A549 (cell line): ENCODE results near the gene FAM240A. TPM values are rescaled to one million over a fixed set of nuclear protein-coding genes. Genes with fewer than 3 reads are reported as not detected.

Source experiments
- ATAC-seq, 2 experiments: fragments of 200-7000 bp in 1 of 2; fragments of >200 bp in 1 of 2; cut with Nextera tagmentation in 1 of 2; cut with Tn5 transposase in 1 of 2; 3 replicates each; pipeline versions ENCODE4 v1.8.0 to v1.9.1; 2018 to 2020; ENCODE audit warnings: mild to moderate bottlenecking in 1 of 2, moderate library complexity in 1 of 2
- CTCF ChIA-PET: fragments of 300-600 bp; sonication (Branson Sonifier 250); formaldehyde crosslinking; extraction: SDS; loops from one replicate; lab custom pipeline; 2021; ENCODE audit warnings: antibody characterized with exemption, inconsistent platforms; lab: Yijun Ruan, JAX
- POLR2A ChIA-PET: fragments of 350-600 bp; formaldehyde crosslinking; extraction: SDS; loops from one replicate; lab custom pipeline; 2021; ENCODE audit warnings: antibody characterized with exemption, inconsistent platforms; lab: Yijun Ruan, JAX
- DNase-seq, 2 experiments: peaks; one replicate each; pipeline versions ENCODE4 v3.0.0 to v3.0.0-alpha.2; 2011 to 2016; ENCODE audit warnings: low read depth in 1 of 2, low spot score in 1 of 2
- FAIRE-seq: peaks from 2 replicates; lab custom pipeline; 2011; peaks lifted over from hg19 to GRCh38; lab: Jason Lieb, UNC
- H3K27ac ChIP-seq, 2 experiments: fragments of >200 bp; sonication (Bioruptor Twin); formaldehyde crosslinking; 3 replicates each; pipeline ENCODE4 v1.5.1; 2016 to 2017
- H3K4me1 ChIP-seq: fragments of >200 bp; sonication (Bioruptor Twin); formaldehyde crosslinking; 3 replicates; pipeline ENCODE4 v1.6.1; 2016
- H3K4me2 ChIP-seq: fragments of >200 bp; sonication (Bioruptor Twin); formaldehyde crosslinking; 3 replicates; pipeline ENCODE4 v1.6.1; 2016
- H3K4me3 ChIP-seq: fragments of >200 bp; sonication (Bioruptor Twin); formaldehyde crosslinking; 3 replicates; pipeline ENCODE4 v1.5.1; 2016
- H3K9me3 ChIP-seq: fragments of >200 bp; sonication (Bioruptor Twin); formaldehyde crosslinking; 3 replicates; pipeline ENCODE4 v1.6.1; 2016
- EHF ChIP-seq: fragments of 250-450 bp; sonication (Bioruptor Pico); IDR thresholded peaks from 2 replicates; pipeline ENCODE4 v1.5.0; 2020; ENCODE audit warnings: mild to moderate bottlenecking
- EP300 ChIP-seq, 2 experiments: fragments of >200 bp; sonication (Bioruptor Twin); formaldehyde crosslinking; IDR thresholded peaks; 2 replicates in 1 of 2; 3 replicates in 1 of 2; pipeline ENCODE4 v1.6.1; 2016 to 2017
- FOSL2 ChIP-seq, 2 experiments: fragments of 450-650 bp in 1 of 2; fragments of >200 bp in 1 of 2; sonication (Bioruptor Twin) in 1 of 2; formaldehyde crosslinking; IDR thresholded peaks; 2 replicates each; pipeline versions ENCODE4 v1.5.0 to v1.6.1; 2016 to 2020; ENCODE audit warnings: mild to moderate bottlenecking in 1 of 2, moderate library complexity in 1 of 2
- GATA3 ChIP-seq: IDR thresholded peaks from 2 replicates; pipeline ENCODE4 v1.6.1; 2012; ENCODE audit warnings: borderline replicate concordance
- HOXA7 ChIP-seq: fragments of 250-450 bp; sonication (Bioruptor Pico); IDR thresholded peaks from 2 replicates; pipeline ENCODE4 v1.5.0; 2020; ENCODE audit warnings: mild to moderate bottlenecking, moderate library complexity
- HOXB5 ChIP-seq: fragments of 250-450 bp; sonication (Bioruptor Pico); IDR thresholded peaks from 2 replicates; pipeline ENCODE4 v1.5.0; 2020; ENCODE audit warnings: mild to moderate bottlenecking, moderate library complexity
- KDM1A ChIP-seq: fragments of 200-600 bp; sonication (generic); IDR thresholded peaks from 2 replicates; pipeline ENCODE4 v1.6.1; 2016; ENCODE audit warnings: low read depth, mild to moderate bottlenecking
- NFE2L2 ChIP-seq: fragments of 150-350 bp; conservative IDR thresholded peaks from 2 replicates; pipeline ENCODE4 v1.6.1; 2014; ENCODE audit warnings: low read length
- NPAS2 ChIP-seq: fragments of 250-450 bp; sonication (Bioruptor Pico); IDR thresholded peaks from 2 replicates; pipeline ENCODE4 v1.8.0; 2022; ENCODE audit warnings: mild to moderate bottlenecking, moderate library complexity, borderline replicate concordance
- POLR2A ChIP-seq: IDR thresholded peaks from 2 replicates; pipeline ENCODE4 v1.6.1; 2012; ENCODE audit warnings: mild to moderate bottlenecking, low read length
- SREBF2 ChIP-seq: fragments of 450-650 bp; IDR thresholded peaks from 2 replicates; pipeline ENCODE4 v1.6.1; 2014; ENCODE audit warnings: mild to moderate bottlenecking, moderate library complexity
- TP53 ChIP-seq: fragments of 250-450 bp; sonication (Bioruptor Pico); IDR thresholded peaks from 2 replicates; pipeline ENCODE4 v1.5.0; 2021; ENCODE audit warnings: mild to moderate bottlenecking, moderate library complexity
- ZFP36 ChIP-seq: fragments of 450-650 bp; IDR thresholded peaks from 2 replicates; pipeline ENCODE4 v1.6.1; 2014; ENCODE audit warnings: borderline replicate concordance; ENCODE audit not compliant: partially characterized antibody
- ZNF302 ChIP-seq: fragments of 250-450 bp; sonication (Bioruptor Pico); IDR thresholded peaks from 2 replicates; pipeline ENCODE4 v1.9.0; 2021; ENCODE audit warnings: inconsistent platforms, mild to moderate bottlenecking, moderate library complexity
- WGBS: methylation state at CpG from one replicate; pipeline ENCODE4 v1.1.6; 2017; ENCODE audit errors: missing lambda C conversion rate; 5-methylcytosine and 5-hydroxymethylcytosine counted together
- polyA plus RNA-seq, 4 experiments: library from polyadenylated mRNA; depleted of rRNA in 3 of 4; stranded (reverse); fragments of >200 nt; fragmentation: RNase III in 1 of 4; extraction: RNeasy Plus Mini Kit Qiagen cat#74134 plus additional on column Dnase treatment in 1 of 4; gene quantifications; 2 replicates in 3 of 4; 3 replicates in 1 of 4; pipeline ENCODE4 v1.2.3, GENCODE V29; 2011 to 2017
- TF ChIP-seq, protein P1 (sequence below): fragments of >200 bp; sonication (Bioruptor Twin); formaldehyde crosslinking; IDR thresholded peaks from 3 replicates; pipeline ENCODE4 v1.6.1; 2016
- TF ChIP-seq, protein P2 (sequence below): fragments of 200-600 bp; sonication (generic); IDR thresholded peaks from 2 replicates; pipeline ENCODE4 v1.6.1; 2016; ENCODE audit warnings: antibody characterized with exemption, mild to moderate bottlenecking, moderate library complexity
- TF ChIP-seq, protein P3 (sequence below): IDR thresholded peaks from 2 replicates; pipeline ENCODE4 v1.6.1; 2012
- TF ChIP-seq, protein P4 (sequence below): fragments of 250-450 bp; sonication (Bioruptor Pico); IDR thresholded peaks from 2 replicates; pipeline ENCODE4 v1.5.0; 2021; ENCODE audit warnings: mild to moderate bottlenecking, moderate library complexity, borderline replicate concordance

The FAM240A gene
- polyA plus RNA-seq, 2 of the 4 experiments (the other 2 are of a cell fraction), result not detected

DNA sequence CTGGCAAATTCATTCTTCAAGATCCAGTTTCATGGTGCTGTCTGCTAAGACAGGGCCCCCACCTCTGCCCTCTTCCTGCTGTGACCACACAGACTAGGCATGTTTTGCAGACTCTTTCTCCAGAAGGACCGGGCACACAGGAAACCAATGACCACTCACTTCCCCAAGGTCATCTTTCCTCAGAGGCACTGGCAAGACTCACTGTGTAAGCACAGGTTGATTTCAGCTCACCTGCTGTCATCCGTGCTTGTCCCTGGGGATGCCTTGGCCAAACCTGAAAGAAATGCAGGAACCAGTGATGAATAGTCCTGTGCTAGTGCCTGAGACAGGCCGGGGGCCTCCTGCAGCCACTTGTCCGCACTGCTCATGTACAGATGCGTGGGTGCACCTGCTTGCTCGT lies 47.7 kb downstream of the FAM240A start (continued):
- no peak for TF ChIP-seq FOSL2 (IDR thresholded peaks at IDR 0.05)
- TF ChIP-seq FOSL2 (CRISPR knock-in tag; IDR thresholded peaks at IDR 0.05), result no peak
- no peak for TF ChIP-seq HOXA7

DNA sequence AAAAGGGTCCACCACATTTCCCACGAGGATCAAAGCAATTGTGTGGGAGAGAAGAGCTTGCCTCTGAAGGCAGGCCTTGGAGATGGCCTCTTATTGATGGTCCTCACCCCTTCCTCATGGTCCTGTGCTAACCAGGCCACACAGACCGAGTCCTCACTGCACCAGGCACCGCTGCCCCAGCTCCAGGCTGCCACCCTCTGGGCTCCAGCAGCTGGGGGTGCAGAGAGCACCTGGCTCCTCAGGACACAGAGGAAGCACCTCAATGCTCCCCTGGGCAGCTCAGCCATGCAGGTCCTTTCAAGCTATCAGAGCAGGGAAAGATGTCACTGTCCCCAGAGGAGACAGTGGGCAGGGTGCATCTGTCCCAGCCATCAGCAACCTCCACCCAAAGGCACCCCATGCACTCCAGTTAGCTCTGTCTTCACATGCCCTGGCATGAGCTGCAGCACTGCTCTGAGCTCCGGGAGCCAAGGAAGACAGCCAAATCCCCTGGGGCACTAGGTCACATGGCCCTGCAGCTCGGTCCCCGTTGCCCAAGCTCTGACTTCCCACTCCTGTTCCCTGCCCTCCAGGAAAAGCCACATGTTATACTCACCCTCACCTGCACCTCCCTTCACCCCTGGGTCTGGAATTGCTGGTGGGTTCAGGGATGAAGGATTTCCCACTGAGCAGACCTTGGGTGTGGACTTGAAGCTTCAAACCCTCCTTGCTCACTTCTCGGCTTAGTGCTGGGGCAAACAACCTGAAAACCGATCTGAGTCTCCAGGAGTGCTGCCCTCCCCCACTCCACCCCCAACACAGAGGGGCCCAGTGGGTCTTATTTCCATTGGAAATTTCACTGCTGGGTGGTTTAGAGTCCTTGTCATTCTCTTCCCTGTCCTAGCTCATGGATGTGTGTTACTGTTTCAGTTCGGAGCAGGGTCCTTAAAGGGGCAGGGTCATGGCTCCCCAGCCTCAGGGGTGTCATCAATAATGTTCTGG lies 48.5 kb downstream of the FAM240A start:
- FAIRE-seq, result no peak
- DNase-seq, result no peak
- no peak for ATAC-seq
- POLR2A ChIA-PET, result no interaction called here
- TF ChIP-seq ZNF302 (CRISPR knock-in tag) (no peak), NFE2L2 (no peak), POLR2A (no peak), HOXA7 (no peak), NPAS2 (CRISPR knock-in tag) (no peak), HOXB5 (CRISPR knock-in tag) (no peak), TP53 (no peak), SREBF2 (no peak), KDM1A (no peak), EHF (CRISPR knock-in tag) (no peak), EP300 (IDR thresholded peaks at IDR 0.05) (no peak), ZFP36 (no peak), GATA3 (no peak)
- TF ChIP-seq, protein P1, sequence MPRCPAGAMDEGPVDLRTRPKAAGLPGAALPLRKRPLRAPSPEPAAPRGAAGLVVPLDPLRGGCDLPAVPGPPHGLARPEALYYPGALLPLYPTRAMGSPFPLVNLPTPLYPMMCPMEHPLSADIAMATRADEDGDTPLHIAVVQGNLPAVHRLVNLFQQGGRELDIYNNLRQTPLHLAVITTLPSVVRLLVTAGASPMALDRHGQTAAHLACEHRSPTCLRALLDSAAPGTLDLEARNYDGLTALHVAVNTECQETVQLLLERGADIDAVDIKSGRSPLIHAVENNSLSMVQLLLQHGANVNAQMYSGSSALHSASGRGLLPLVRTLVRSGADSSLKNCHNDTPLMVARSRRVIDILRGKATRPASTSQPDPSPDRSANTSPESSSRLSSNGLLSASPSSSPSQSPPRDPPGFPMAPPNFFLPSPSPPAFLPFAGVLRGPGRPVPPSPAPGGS, result no peak
- TF ChIP-seq, protein P2, sequence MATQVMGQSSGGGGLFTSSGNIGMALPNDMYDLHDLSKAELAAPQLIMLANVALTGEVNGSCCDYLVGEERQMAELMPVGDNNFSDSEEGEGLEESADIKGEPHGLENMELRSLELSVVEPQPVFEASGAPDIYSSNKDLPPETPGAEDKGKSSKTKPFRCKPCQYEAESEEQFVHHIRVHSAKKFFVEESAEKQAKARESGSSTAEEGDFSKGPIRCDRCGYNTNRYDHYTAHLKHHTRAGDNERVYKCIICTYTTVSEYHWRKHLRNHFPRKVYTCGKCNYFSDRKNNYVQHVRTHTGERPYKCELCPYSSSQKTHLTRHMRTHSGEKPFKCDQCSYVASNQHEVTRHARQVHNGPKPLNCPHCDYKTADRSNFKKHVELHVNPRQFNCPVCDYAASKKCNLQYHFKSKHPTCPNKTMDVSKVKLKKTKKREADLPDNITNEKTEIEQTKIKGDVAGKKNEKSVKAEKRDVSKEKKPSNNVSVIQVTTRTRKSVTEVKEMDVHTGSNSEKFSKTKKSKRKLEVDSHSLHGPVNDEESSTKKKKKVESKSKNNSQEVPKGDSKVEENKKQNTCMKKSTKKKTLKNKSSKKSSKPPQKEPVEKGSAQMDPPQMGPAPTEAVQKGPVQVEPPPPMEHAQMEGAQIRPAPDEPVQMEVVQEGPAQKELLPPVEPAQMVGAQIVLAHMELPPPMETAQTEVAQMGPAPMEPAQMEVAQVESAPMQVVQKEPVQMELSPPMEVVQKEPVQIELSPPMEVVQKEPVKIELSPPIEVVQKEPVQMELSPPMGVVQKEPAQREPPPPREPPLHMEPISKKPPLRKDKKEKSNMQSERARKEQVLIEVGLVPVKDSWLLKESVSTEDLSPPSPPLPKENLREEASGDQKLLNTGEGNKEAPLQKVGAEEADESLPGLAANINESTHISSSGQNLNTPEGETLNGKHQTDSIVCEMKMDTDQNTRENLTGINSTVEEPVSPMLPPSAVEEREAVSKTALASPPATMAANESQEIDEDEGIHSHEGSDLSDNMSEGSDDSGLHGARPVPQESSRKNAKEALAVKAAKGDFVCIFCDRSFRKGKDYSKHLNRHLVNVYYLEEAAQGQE, result no peak
- TF ChIP-seq, protein P3, sequence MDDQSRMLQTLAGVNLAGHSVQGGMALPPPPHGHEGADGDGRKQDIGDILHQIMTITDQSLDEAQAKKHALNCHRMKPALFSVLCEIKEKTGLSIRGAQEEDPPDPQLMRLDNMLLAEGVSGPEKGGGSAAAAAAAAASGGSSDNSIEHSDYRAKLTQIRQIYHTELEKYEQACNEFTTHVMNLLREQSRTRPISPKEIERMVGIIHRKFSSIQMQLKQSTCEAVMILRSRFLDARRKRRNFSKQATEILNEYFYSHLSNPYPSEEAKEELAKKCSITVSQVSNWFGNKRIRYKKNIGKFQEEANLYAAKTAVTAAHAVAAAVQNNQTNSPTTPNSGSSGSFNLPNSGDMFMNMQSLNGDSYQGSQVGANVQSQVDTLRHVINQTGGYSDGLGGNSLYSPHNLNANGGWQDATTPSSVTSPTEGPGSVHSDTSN, result no peak
- TF ChIP-seq, protein P4, sequence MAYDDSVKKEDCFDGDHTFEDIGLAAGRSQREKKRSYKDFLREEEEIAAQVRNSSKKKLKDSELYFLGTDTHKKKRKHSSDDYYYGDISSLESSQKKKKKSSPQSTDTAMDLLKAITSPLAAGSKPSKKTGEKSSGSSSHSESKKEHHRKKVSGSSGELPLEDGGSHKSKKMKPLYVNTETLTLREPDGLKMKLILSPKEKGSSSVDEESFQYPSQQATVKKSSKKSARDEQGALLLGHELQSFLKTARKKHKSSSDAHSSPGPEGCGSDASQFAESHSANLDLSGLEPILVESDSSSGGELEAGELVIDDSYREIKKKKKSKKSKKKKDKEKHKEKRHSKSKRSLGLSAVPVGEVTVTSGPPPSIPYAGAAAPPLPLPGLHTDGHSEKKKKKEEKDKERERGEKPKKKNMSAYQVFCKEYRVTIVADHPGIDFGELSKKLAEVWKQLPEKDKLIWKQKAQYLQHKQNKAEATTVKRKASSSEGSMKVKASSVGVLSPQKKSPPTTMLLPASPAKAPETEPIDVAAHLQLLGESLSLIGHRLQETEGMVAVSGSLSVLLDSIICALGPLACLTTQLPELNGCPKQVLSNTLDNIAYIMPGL (CRISPR knock-in tag), result no peak
- H3K4me3 ChIP-seq, result no peak overlapping the region
- CTCF ChIA-PET, result interaction anchor here (1.1 to 2.0 kb wide), 2 partner anchors 45 to 172 kb away, joined by 3 to 6 read pairs; no protein-coding TSS in a partner anchor
- no peaks in the 10 kb centered on the region for H3K9me3 ChIP-seq
- H3K4me2 ChIP-seq, result no peak overlapping the region
- no peaks in the 10 kb centered on the region for H3K4me1 ChIP-seq
- 26% methylated on average over 7 of the region's 9 CpGs for WGBS
- no peak overlapping the region for H3K27ac ChIP-seq
